ENCODE data around the gene REST. TPM values are rescaled to one million over a fixed set of nuclear protein-coding genes. Genes with fewer than 3 reads are reported as not detected.
"Not testable (repeated sequence)": the region's sequence is repeated elsewhere in the genome, so short reads cannot be mapped to it uniquely, and the experiment has no call there.

The REST gene
- total RNA-seq, 1 donor from 2014 or later: 33.9 TPM

- intact Hi-C loops (cut with DNase I): loop anchor here (5.0 kb wide), 1 partner anchor 51 kb away; no protein-coding TSS in a partner anchor
- no peak for DNase-seq (ENCODE audit: low spot score)
Observed at GRCh38 chr4:56906489-56907393, 959 bp upstream of the REST start.

- intact Hi-C loops (cut with DNase I): loop anchor here (1.0 to 5.0 kb wide), 3 partner anchors 49 to 202 kb away; partner anchors contain the start of genes IGFBP7 and NOA1
- peak; percentile 82 for DNase-seq (ENCODE audit: low spot score)
Observed at GRCh38 chr4:56908206-56909085, 746 bp downstream of the REST start.

- peak; percentile 79 for DNase-seq (ENCODE audit: low spot score)
- intact Hi-C loops (cut with DNase I): loop anchor here (1.0 to 5.0 kb wide), 3 partner anchors 48 to 202 kb away; partner anchors contain the start of genes IGFBP7 and NOA1
Observed at GRCh38 chr4:56909086-56909894, 1.6 kb downstream of the REST start.

- DNase-seq (ENCODE audit: low spot score): no peak
- intact Hi-C loops (cut with DNase I): no loop called here
Observed at GRCh38 chr4:56910172-56910967, 2.7 kb downstream of the REST start.

GRCh38 chr4:56914336-56914735, 6.6 kb downstream of the REST start:
- intact Hi-C loops (cut with DNase I): no loop called here
- DNase-seq (ENCODE audit: low spot score): no peak

- intact Hi-C loops (cut with DNase I); DNase-seq (ENCODE audit: low spot score): not testable (repeated sequence)
Observed at GRCh38 chr4:56914977-56915376, 7.3 kb downstream of the REST start.

- intact Hi-C loops (cut with DNase I): no loop called here
- DNase-seq (ENCODE audit: low spot score): no peak
Observed at GRCh38 chr4:56927196-56927595, 19.5 kb downstream of the REST start.

- intact Hi-C loops (cut with DNase I): no loop called here
- DNase-seq (ENCODE audit: low spot score): no peak
Observed at GRCh38 chr4:56930638-56931037, 22.9 kb downstream of the REST start.

- intact Hi-C loops (cut with DNase I): no loop called here
Observed at GRCh38 chr4:56931924-56932323, 24.2 kb downstream of the REST start.

GRCh38 chr4:56937262-56937661, 29.6 kb downstream of the REST start:
- intact Hi-C loops (cut with DNase I): no loop called here
- DNase-seq (ENCODE audit: low spot score): no peak

More at GRCh38 chr4:56931924-56932323, 24.2 kb downstream of the REST start:
- DNase-seq (ENCODE audit: low spot score): no peak

GRCh38 chr4:56939826-56940225, 32.1 kb downstream of the REST start:
- DNase-seq (ENCODE audit: low spot score); intact Hi-C loops (cut with DNase I): not testable (repeated sequence)

- DNase-seq (ENCODE audit: low spot score): no peak
- intact Hi-C loops (cut with DNase I): no loop called here
Observed at GRCh38 chr4:56940403-56940802, 32.7 kb downstream of the REST start.

GRCh38 chr4:56940971-56941370, 33.3 kb downstream of the REST start:
- no peak for DNase-seq (ENCODE audit: low spot score)
- intact Hi-C loops (cut with DNase I): no loop called here

- DNase-seq (ENCODE audit: low spot score): no peak
- intact Hi-C loops (cut with DNase I): no loop called here
Observed at GRCh38 chr4:56941403-56941802, 33.7 kb downstream of the REST start.

GRCh38 chr4:56953680-56954520, 46.2 kb downstream of the REST start:
- intact Hi-C loops (cut with DNase I): no loop called here
- no peak for DNase-seq (ENCODE audit: low spot score)

- DNase-seq (ENCODE audit: low spot score): peak; percentile 86
- intact Hi-C loops (cut with DNase I): loop anchor here (5.0 kb wide), 1 partner anchor 51 kb away; the partner anchor contains the start of gene REST
Observed at GRCh38 chr4:56958111-56958517, 50.4 kb downstream of the REST start.

- intact Hi-C loops (cut with DNase I): loop anchor here (5.0 kb wide), 1 partner anchor 52 kb away; the partner anchor contains the start of gene REST
- no peak for DNase-seq (ENCODE audit: low spot score)
Observed at GRCh38 chr4:56959100-56959499, 51.4 kb downstream of the REST start.
